Body of pancreas (tissue), 4 donors: ENCODE results near the gene VTI1A. TPM values are rescaled to one million over a fixed set of nuclear protein-coding genes. Genes with fewer than 3 reads are reported as not detected.

Experiments used
- ATAC-seq: fragments of 150-250 bp; one replicate; pipeline ENCODE4 v1.9.1; 2016
- DNase-seq, 4 donors: peaks; one replicate each; pipeline ENCODE4 v3.0.0-alpha.2; 2019
- H3K27ac ChIP-seq, 4 donors: fragments of 200-600 bp; sonication (generic); 1 replicate in 3 of 4; 2 replicates in 1 of 4; pipeline versions ENCODE4 v1.5.1 to v1.6.1; 2016 to 2019; ENCODE audit warnings: mild to moderate bottlenecking in 1 of 4, mixed read lengths in 1 of 4, moderate library complexity in 1 of 4
- H3K27me3 ChIP-seq, 2 donors: fragments of 200-600 bp; sonication (generic); one replicate each; pipeline ENCODE4 v1.6.0; 2016; ENCODE audit warnings: mild to moderate bottlenecking in 1 of 2
- H3K36me3 ChIP-seq, 2 donors: fragments of 200-600 bp; sonication (generic); replicated peaks in 1 of 2; 2 replicates each; pipeline ENCODE4 v1.5.1; 2016; ENCODE audit warnings: low read depth in 2 of 2; ENCODE audit not compliant: insufficient read depth in 1 of 2
- H3K4me1 ChIP-seq: fragments of 200-600 bp; sonication (generic); one replicate; pipeline ENCODE4 v1.6.0; 2016
- H3K4me3 ChIP-seq, 2 donors: fragments of 200-600 bp; sonication (generic); 1 replicate in 1 of 2; 2 replicates in 1 of 2; pipeline ENCODE4 v1.5.1; 2016 to 2019
- H3K9me3 ChIP-seq, 3 donors: fragments of 200-600 bp; sonication (generic); 1 replicate in 2 of 3; 2 replicates in 1 of 3; pipeline ENCODE4 v1.5.1; 2016
- CTCF ChIP-seq, 7 experiments: fragments of 450-650 bp in 4 of 7; fragments of 200-600 bp in 3 of 7; sonication (generic) in 3 of 7; IDR thresholded peaks; one replicate each; pipeline ENCODE4 v1.5.1; 2016 to 2019; ENCODE audit warnings: antibody characterized with exemption in 7 of 7
- POLR2A ChIP-seq, 3 donors: fragments of 450-650 bp; IDR thresholded peaks; one replicate each; pipeline ENCODE4 v1.6.1; 2016; ENCODE audit warnings: antibody characterized with exemption in 3 of 3, mild to moderate bottlenecking in 2 of 3
- WGBS, 2 donors: methylation state at CpG; one replicate each; pipeline ENCODE4 v1.1.5; 2017; 5-methylcytosine and 5-hydroxymethylcytosine counted together
- intact Hi-C: fragments of 100-400 bp; cut with DNase I; formaldehyde crosslinking; loops from one replicate; pipeline ENCODE4 v1.15.1; 2023
- total RNA-seq, 2 donors: library from RNA; depleted of rRNA; stranded (reverse); fragments of >200 nt; gene quantifications; one replicate each; pipeline ENCODE4 v1.1.0, GENCODE V29; 2016

VTI1A gene
- total RNA-seq, 2 donors from 2014 or later, result 28.3 to 84.4 TPM

DNA sequence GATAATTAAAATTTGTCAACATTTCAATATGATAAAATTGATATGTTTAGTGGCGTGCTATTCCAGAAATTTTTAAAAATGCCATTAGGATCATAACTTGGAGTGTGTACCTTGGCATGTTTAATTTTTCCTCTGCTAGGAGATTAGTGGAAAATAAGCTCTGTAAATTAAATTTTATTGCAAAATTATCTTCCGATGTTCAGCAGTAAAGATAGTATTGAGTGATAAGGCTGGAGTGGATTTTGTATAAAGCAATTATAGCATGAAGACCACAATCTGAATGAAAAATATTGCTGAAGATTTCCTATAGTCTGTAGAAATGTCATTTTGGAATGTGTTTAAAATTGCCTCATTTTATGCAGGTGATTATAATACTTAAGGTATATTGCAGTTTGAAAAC lies 110.2 kb downstream of the VTI1A start:
- intact Hi-C loops, result no loop called here
- DNase-seq (no peak), ATAC-seq (no peak)
- Histone ChIP-seq H3K4me3 (no peak overlapping the region), H3K27ac (no peak overlapping the region), H3K36me3 (no peaks in the 10 kb centered on the region), H3K4me1 (no peaks in the 10 kb centered on the region), H3K27me3 (no peaks in the 10 kb centered on the region), H3K9me3 (no peaks in the 10 kb centered on the region)
- 87 to 92% methylated on average over 2 of the region's 2 CpGs for WGBS, 2 donors
- TF ChIP-seq CTCF (IDR thresholded peaks at IDR 0.05) (no peak), POLR2A (IDR thresholded peaks at IDR 0.05) (no peak)

DNA sequence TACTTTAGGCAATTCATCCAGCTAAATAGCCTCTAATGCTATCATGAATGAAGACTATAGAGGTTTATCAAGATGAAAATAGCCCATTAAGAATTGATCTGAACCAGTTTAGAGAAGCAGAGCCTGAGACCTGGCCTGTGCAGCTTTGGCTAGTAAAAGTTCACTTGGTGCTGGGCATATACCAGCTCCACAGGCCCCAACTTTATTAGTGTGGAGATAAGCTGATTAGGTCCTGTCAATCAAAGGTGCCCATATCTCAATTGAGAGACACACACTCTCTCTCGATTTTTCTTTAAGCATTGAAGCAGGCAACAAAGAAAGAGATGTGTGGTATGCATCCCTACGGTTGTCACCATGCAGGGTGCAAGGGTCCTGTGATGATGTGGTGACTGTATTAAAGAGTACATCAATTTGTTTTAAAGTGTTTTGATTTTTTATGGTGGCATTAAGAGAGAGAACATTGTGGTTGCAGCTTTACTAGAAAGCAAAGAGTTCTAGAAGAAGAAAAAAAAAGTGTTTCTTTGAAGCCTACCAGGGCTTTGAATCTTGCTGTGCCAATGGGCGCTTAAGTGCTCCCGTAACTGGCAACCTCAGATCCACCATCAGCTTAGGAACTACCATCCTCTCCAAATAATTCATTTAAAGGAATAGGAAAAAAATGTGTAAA lies 111.6 kb downstream of the VTI1A start:
- DNase-seq, result no peak
- no peak overlapping the region for H3K4me3 ChIP-seq
- H3K9me3 ChIP-seq, result no peaks in the 10 kb centered on the region
- no peaks in the 10 kb centered on the region for H3K36me3 ChIP-seq
- H3K27ac ChIP-seq, result no peak overlapping the region
- intact Hi-C loops, result no loop called here
- no peak for ATAC-seq
- H3K4me1 ChIP-seq, result peaks cover 5% of the 10 kb centered on the region
- 80 to 81% methylated on average over 4 of the region's 4 CpGs for WGBS, 2 donors
- TF ChIP-seq POLR2A (IDR thresholded peaks at IDR 0.05) (no peak), CTCF (IDR thresholded peaks at IDR 0.05) (no peak)
- no peaks in the 10 kb centered on the region for H3K27me3 ChIP-seq

DNA sequence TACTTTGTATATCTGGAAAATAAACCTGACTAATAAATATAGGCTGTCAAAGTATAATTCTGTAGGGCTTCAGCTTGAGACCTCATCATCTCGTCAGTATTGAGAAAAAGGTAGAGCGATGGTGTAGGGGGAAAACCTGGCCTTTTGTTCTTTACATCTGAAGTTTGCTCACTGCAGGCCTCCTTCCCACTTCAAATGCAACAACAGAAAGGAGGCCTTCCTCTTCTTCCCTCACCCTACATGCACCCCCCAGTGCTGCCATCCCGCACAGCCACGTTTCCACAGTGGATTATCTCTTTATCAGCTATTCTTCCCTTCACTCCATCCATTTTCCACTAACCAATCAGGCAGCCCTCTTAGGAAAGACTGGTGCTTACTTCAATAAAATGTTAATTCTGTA lies 112.3 kb downstream of the VTI1A start:
- Histone ChIP-seq H3K27me3 (no peaks in the 10 kb centered on the region), H3K4me1 (peaks cover 12% of the 10 kb centered on the region), H3K27ac (no peak overlapping the region), H3K9me3 (no peaks in the 10 kb centered on the region), H3K4me3 (no peak overlapping the region), H3K36me3 (no peaks in the 10 kb centered on the region)
- TF ChIP-seq CTCF (IDR thresholded peaks at IDR 0.05), result no peak
- no peak for TF ChIP-seq POLR2A (IDR thresholded peaks at IDR 0.05)
- WGBS, 2 donors, result 88 to 92% methylated on average over 4 of the region's 4 CpGs
- ATAC-seq (no peak), DNase-seq (no peak)
- intact Hi-C loops, result no loop called here

GRCh38 chr10:112562122-112562521 lies 115.1 kb downstream of the VTI1A start:
- Histone ChIP-seq H3K36me3 (no peaks in the 10 kb centered on the region), H3K27me3 (no peaks in the 10 kb centered on the region), H3K4me3 (no peak overlapping the region), H3K27ac (no peak overlapping the region), H3K4me1 (peaks cover 18% of the 10 kb centered on the region), H3K9me3 (no peaks in the 10 kb centered on the region)
- 65 to 69% methylated on average over 3 of the region's 3 CpGs for WGBS, 2 donors
- DNase-seq, result no peak
- TF ChIP-seq POLR2A (IDR thresholded peaks at IDR 0.05) (no peak), CTCF (IDR thresholded peaks at IDR 0.05) (no peak)
- no peak for ATAC-seq
- intact Hi-C loops, result loop anchor here (10.0 kb wide), 1 partner anchor 563 kb away; no protein-coding TSS in a partner anchor
